ENCODE results near the gene SUCO. TPM values are rescaled to one million over a fixed set of nuclear protein-coding genes. Genes with fewer than 3 reads are reported as not detected.

The SUCO gene
- total and polyA plus RNA-seq, 2 donors = 27.2 to 30.5 TPM

- no peaks in the 10 kb centered on the region for H3K36me3 ChIP-seq (ENCODE audit: control insufficient read depth in 2 of 2, insufficient read depth in 2 of 2, low read length in 1 of 2)
- WGBS = 98% methylated on average over 4 of the region's 4 CpGs
- peaks cover 0 to 3% of the 10 kb centered on the region in 2 donors for H3K4me1 ChIP-seq (ENCODE audit: control insufficient read depth in 2 of 2, insufficient read depth in 2 of 2, low read length in 2 of 2)
- peak overlapping the region in 1 of 2 donors; percentile 25 for H3K27ac ChIP-seq (ENCODE audit: low read depth in 1 of 2, low read length in 1 of 2)
- no peaks in the 10 kb centered on the region for H3K9me3 ChIP-seq (ENCODE audit: control insufficient read depth in 2 of 2, insufficient read depth in 1 of 2, low read length in 1 of 2)
- DNase-seq (ENCODE audit: low read depth in 6 of 9, low spot score in 9 of 9) = peak in 1 of 9 donors; percentile 29
- H3K27me3 ChIP-seq (ENCODE audit: control insufficient read depth in 2 of 2, insufficient read depth in 1 of 2, low read length in 1 of 2) = no peaks in the 10 kb centered on the region
- no peak overlapping the region for H3K4me3 ChIP-seq (ENCODE audit: low read length in 2 of 2)
Measured at GRCh38 chr1:172545396-172546004, 12.6 kb downstream of the SUCO start.

- WGBS = 97% methylated on average over 3 of the region's 3 CpGs
- Histone ChIP-seq H3K27ac (ENCODE audit: low read depth in 1 of 2, low read length in 1 of 2) (no peak overlapping the region), H3K4me1 (ENCODE audit: control insufficient read depth in 2 of 2, insufficient read depth in 2 of 2, low read length in 2 of 2) (peaks cover 0 to 3% of the 10 kb centered on the region in 2 donors), H3K36me3 (ENCODE audit: control insufficient read depth in 2 of 2, insufficient read depth in 2 of 2, low read length in 1 of 2) (no peaks in the 10 kb centered on the region), H3K27me3 (ENCODE audit: control insufficient read depth in 2 of 2, insufficient read depth in 1 of 2, low read length in 1 of 2) (no peaks in the 10 kb centered on the region), H3K9me3 (ENCODE audit: control insufficient read depth in 2 of 2, insufficient read depth in 1 of 2, low read length in 1 of 2) (no peaks in the 10 kb centered on the region), H3K4me3 (ENCODE audit: low read length in 2 of 2) (no peak overlapping the region)
- no peak for DNase-seq (ENCODE audit: low read depth in 6 of 9, low spot score in 9 of 9)
Measured at GRCh38 chr1:172547071-172547470, 14.1 kb downstream of the SUCO start.

- DNase-seq (ENCODE audit: low read depth in 6 of 9, low spot score in 9 of 9) = no peak
- 74% methylated on average over 2 of the region's 2 CpGs for WGBS
- H3K36me3 ChIP-seq (ENCODE audit: control insufficient read depth in 2 of 2, insufficient read depth in 2 of 2, low read length in 1 of 2) = no peaks in the 10 kb centered on the region
- H3K27me3 ChIP-seq (ENCODE audit: control insufficient read depth in 2 of 2, insufficient read depth in 1 of 2, low read length in 1 of 2) = no peaks in the 10 kb centered on the region
- no peak overlapping the region for H3K4me3 ChIP-seq (ENCODE audit: low read length in 2 of 2)
- H3K27ac ChIP-seq (ENCODE audit: low read depth in 1 of 2, low read length in 1 of 2) = no peak overlapping the region
- no peaks in the 10 kb centered on the region for H3K9me3 ChIP-seq (ENCODE audit: control insufficient read depth in 2 of 2, insufficient read depth in 1 of 2, low read length in 1 of 2)
- peaks cover 0 to 3% of the 10 kb centered on the region in 2 donors for H3K4me1 ChIP-seq (ENCODE audit: control insufficient read depth in 2 of 2, insufficient read depth in 2 of 2, low read length in 2 of 2)
Measured at GRCh38 chr1:172549621-172550280, 16.8 kb downstream of the SUCO start.

GRCh38 chr1:172551279-172551678 lies 18.3 kb downstream of the SUCO start:
- H3K4me3 ChIP-seq (ENCODE audit: low read length in 2 of 2) = no peak overlapping the region
- H3K36me3 ChIP-seq (ENCODE audit: control insufficient read depth in 2 of 2, insufficient read depth in 2 of 2, low read length in 1 of 2) = peaks cover 0 to 3% of the 10 kb centered on the region in 2 donors
- no peak for DNase-seq (ENCODE audit: low read depth in 6 of 9, low spot score in 9 of 9)
- WGBS = 98% methylated on average over 6 of the region's 6 CpGs
- H3K27me3 ChIP-seq (ENCODE audit: control insufficient read depth in 2 of 2, insufficient read depth in 1 of 2, low read length in 1 of 2) = no peaks in the 10 kb centered on the region
- H3K4me1 ChIP-seq (ENCODE audit: control insufficient read depth in 2 of 2, insufficient read depth in 2 of 2, low read length in 2 of 2) = no peaks in the 10 kb centered on the region
- H3K9me3 ChIP-seq (ENCODE audit: control insufficient read depth in 2 of 2, insufficient read depth in 1 of 2, low read length in 1 of 2) = no peaks in the 10 kb centered on the region
- H3K27ac ChIP-seq (ENCODE audit: low read depth in 1 of 2, low read length in 1 of 2) = no peak overlapping the region

- H3K27me3 ChIP-seq (ENCODE audit: control insufficient read depth in 2 of 2, insufficient read depth in 1 of 2, low read length in 1 of 2) = no peaks in the 10 kb centered on the region
- no peaks in the 10 kb centered on the region for H3K4me1 ChIP-seq (ENCODE audit: control insufficient read depth in 2 of 2, insufficient read depth in 2 of 2, low read length in 2 of 2)
- H3K4me3 ChIP-seq (ENCODE audit: low read length in 2 of 2) = no peak overlapping the region
- H3K27ac ChIP-seq (ENCODE audit: low read depth in 1 of 2, low read length in 1 of 2) = no peak overlapping the region
- peaks cover 0 to 25% of the 10 kb centered on the region in 2 donors for H3K36me3 ChIP-seq (ENCODE audit: control insufficient read depth in 2 of 2, insufficient read depth in 2 of 2, low read length in 1 of 2)
- 97% methylated on average over 4 of the region's 4 CpGs for WGBS
- DNase-seq (ENCODE audit: low read depth in 6 of 9, low spot score in 9 of 9) = no peak
- no peaks in the 10 kb centered on the region for H3K9me3 ChIP-seq (ENCODE audit: control insufficient read depth in 2 of 2, insufficient read depth in 1 of 2, low read length in 1 of 2)
Measured at GRCh38 chr1:172554915-172555314, 22.0 kb downstream of the SUCO start.

GRCh38 chr1:172556461-172556860 lies 23.5 kb downstream of the SUCO start:
- Histone ChIP-seq H3K9me3 (ENCODE audit: control insufficient read depth in 2 of 2, insufficient read depth in 1 of 2, low read length in 1 of 2) (no peaks in the 10 kb centered on the region), H3K4me3 (ENCODE audit: low read length in 2 of 2) (no peak overlapping the region), H3K27ac (ENCODE audit: low read depth in 1 of 2, low read length in 1 of 2) (no peak overlapping the region), H3K4me1 (ENCODE audit: control insufficient read depth in 2 of 2, insufficient read depth in 2 of 2, low read length in 2 of 2) (no peaks in the 10 kb centered on the region), H3K36me3 (ENCODE audit: control insufficient read depth in 2 of 2, insufficient read depth in 2 of 2, low read length in 1 of 2) (peaks cover 4 to 38% of the 10 kb centered on the region in 2 donors), H3K27me3 (ENCODE audit: control insufficient read depth in 2 of 2, insufficient read depth in 1 of 2, low read length in 1 of 2) (no peaks in the 10 kb centered on the region)
- DNase-seq (ENCODE audit: low read depth in 6 of 9, low spot score in 9 of 9) = no peak

- no peak for DNase-seq (ENCODE audit: low read depth in 6 of 9, low spot score in 9 of 9)
- no peak overlapping the region for H3K27ac ChIP-seq (ENCODE audit: low read depth in 1 of 2, low read length in 1 of 2)
- WGBS = 98% methylated on average over 1 of the region's 1 CpG
- no peaks in the 10 kb centered on the region for H3K27me3 ChIP-seq (ENCODE audit: control insufficient read depth in 2 of 2, insufficient read depth in 1 of 2, low read length in 1 of 2)
- peaks cover 4 to 44% of the 10 kb centered on the region in 2 donors for H3K36me3 ChIP-seq (ENCODE audit: control insufficient read depth in 2 of 2, insufficient read depth in 2 of 2, low read length in 1 of 2)
- H3K9me3 ChIP-seq (ENCODE audit: control insufficient read depth in 2 of 2, insufficient read depth in 1 of 2, low read length in 1 of 2) = no peaks in the 10 kb centered on the region
- H3K4me1 ChIP-seq (ENCODE audit: control insufficient read depth in 2 of 2, insufficient read depth in 2 of 2, low read length in 2 of 2) = no peaks in the 10 kb centered on the region
- H3K4me3 ChIP-seq (ENCODE audit: low read length in 2 of 2) = no peak overlapping the region
Measured at GRCh38 chr1:172557270-172557669, 24.3 kb downstream of the SUCO start.

GRCh38 chr1:172559572-172560210 lies 26.7 kb downstream of the SUCO start:
- WGBS = 97% methylated on average over 4 of the region's 4 CpGs
- no peaks in the 10 kb centered on the region for H3K27me3 ChIP-seq (ENCODE audit: control insufficient read depth in 2 of 2, insufficient read depth in 1 of 2, low read length in 1 of 2)

GRCh38 chr1:172561252-172561651 lies 28.3 kb downstream of the SUCO start:
- Histone ChIP-seq H3K27ac (ENCODE audit: low read depth in 1 of 2, low read length in 1 of 2) (no peak overlapping the region), H3K4me3 (ENCODE audit: low read length in 2 of 2) (no peak overlapping the region), H3K27me3 (ENCODE audit: control insufficient read depth in 2 of 2, insufficient read depth in 1 of 2, low read length in 1 of 2) (no peaks in the 10 kb centered on the region), H3K9me3 (ENCODE audit: control insufficient read depth in 2 of 2, insufficient read depth in 1 of 2, low read length in 1 of 2) (no peaks in the 10 kb centered on the region), H3K36me3 (ENCODE audit: control insufficient read depth in 2 of 2, insufficient read depth in 2 of 2, low read length in 1 of 2) (peaks cover 9 to 52% of the 10 kb centered on the region in 2 donors), H3K4me1 (ENCODE audit: control insufficient read depth in 2 of 2, insufficient read depth in 2 of 2, low read length in 2 of 2) (no peaks in the 10 kb centered on the region)
- no peak for DNase-seq (ENCODE audit: low read depth in 6 of 9, low spot score in 9 of 9)
- 98% methylated on average over 3 of the region's 3 CpGs for WGBS

More at GRCh38 chr1:172559572-172560210, 26.7 kb downstream of the SUCO start:
- Histone ChIP-seq H3K9me3 (ENCODE audit: control insufficient read depth in 2 of 2, insufficient read depth in 1 of 2, low read length in 1 of 2) (no peaks in the 10 kb centered on the region), H3K36me3 (ENCODE audit: control insufficient read depth in 2 of 2, insufficient read depth in 2 of 2, low read length in 1 of 2) (peaks cover 9 to 44% of the 10 kb centered on the region in 2 donors), H3K27ac (ENCODE audit: low read depth in 1 of 2, low read length in 1 of 2) (no peak overlapping the region), H3K4me3 (ENCODE audit: low read length in 2 of 2) (no peak overlapping the region), H3K4me1 (ENCODE audit: control insufficient read depth in 2 of 2, insufficient read depth in 2 of 2, low read length in 2 of 2) (no peaks in the 10 kb centered on the region)
- DNase-seq (ENCODE audit: low read depth in 6 of 9, low spot score in 9 of 9) = no peak
